Left forelimb (tissue), 1 donor: ENCODE measurements around the gene SDSL.

Experiments
- DNase-seq: peaks from one replicate; pipeline ENCODE4 v3.0.0-alpha.2; 2018; ENCODE audit warnings: low spot score

SDSL gene

DNA sequence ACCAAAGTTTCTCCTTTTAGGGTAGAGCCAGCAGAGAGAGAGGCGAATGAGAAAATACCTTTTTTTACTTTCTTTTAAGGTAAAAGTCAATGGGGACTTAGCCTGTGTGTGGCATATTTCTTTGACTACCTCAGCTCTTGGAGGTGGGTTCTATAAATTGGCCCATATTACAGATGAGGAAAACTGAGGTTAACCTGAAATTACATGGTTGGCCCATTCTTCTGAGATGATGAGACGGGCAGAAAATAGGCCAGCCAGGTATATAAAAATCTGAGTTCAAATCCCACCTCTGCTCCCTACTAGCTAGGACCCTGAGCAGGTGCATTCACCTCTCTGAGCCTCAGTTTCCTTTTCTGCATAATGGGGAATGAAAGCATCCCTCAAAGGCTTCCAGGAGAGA, 27.1 kb downstream of the SDSL start:
- no peak for DNase-seq

DNA sequence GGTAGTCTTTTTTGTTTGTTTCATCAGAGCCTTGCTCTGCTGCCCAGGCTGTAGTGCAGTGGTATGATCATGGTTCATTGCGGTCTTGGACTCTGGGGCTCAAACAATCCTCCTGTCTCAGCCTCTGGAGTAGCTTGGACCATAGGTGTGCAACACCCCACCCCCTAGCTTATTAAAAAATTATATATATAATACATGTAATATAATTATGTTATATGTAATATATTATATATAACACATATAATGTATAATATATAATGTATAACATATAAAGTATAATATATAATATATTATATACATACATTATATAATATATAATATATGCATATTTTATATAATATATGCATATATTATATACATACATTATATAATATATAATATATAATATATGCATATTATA, 27.7 kb downstream of the SDSL start:
- DNase-seq = no peak

DNA sequence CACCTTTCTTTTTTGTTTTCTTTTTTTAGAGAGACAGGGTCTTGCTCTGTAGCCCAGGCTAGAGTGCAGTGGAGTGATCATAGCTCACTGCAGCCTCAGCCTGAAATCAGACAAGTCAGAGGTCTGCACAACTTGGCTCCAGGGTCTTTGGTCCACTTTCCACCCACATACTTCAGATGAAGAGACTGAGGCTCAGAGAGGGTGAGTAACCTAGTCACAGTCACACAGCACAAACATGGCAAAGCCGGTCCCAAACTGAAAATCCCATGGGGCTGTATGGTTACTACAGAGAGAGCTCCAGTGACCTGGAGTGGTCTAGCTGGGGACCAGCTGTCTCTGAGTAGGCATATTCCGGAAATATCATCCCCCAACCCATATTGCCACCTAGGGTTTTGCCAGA, 30.3 kb downstream of the SDSL start:
- no peak for DNase-seq

DNA sequence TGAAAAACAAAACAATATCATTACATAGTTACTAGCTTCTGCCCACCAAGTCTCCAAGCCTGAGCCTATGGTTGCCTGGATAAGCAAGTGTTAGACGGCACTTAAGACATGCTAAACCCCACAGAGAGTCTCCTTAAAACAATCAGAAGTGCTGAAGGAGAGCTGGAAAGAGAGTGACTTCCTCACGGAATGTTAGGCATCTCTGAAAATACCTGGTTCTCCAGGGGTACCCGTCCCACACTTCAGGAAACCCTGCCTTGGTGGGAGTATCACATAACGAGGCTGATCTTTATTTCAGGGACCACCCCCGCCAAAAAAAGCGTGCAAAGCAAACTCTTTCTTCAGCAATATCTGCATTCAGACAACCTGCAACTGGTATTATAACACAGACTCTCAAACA, 31.1 kb downstream of the SDSL start:
- no peak for DNase-seq

DNA sequence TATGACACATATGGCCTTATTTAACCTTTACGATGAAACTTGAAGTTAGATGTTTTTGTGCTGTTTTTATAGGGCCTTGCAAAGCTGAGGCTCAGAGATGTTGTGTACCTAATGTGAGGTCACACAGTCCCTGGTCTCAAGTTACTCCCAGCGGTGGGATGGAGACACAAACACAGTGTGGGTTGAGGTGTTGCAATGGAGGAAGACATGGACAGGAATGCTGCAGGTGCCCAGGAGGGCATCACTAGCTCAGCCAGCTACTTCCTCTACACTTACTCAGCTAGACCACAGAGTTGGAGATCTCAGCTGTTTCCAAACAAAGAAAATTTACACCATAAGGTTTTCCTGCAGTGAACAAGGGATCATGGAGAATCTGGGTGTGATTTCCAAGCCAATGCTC, 34.0 kb downstream of the SDSL start:
- DNase-seq = no peak

DNA sequence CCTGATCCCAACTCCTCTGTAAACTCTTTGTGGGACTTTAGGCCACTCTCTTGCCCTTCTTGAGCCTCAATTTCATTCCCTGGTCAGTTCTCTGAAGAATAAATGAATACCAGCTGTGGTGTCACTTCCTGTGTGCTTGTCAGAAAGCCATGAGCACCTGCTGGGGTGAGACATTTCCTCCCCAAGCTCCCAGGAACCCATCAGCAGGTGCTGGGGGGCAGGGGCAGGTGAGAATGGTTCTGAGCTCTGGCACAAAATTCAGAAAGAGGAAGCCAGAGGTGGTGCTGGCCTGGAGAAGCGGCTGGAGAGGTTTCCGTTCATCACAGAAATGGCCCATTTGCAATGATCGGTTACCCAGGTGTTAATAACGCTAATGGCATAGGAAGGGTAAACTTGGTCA, 34.6 kb downstream of the SDSL start:
- DNase-seq = no peak

DNA sequence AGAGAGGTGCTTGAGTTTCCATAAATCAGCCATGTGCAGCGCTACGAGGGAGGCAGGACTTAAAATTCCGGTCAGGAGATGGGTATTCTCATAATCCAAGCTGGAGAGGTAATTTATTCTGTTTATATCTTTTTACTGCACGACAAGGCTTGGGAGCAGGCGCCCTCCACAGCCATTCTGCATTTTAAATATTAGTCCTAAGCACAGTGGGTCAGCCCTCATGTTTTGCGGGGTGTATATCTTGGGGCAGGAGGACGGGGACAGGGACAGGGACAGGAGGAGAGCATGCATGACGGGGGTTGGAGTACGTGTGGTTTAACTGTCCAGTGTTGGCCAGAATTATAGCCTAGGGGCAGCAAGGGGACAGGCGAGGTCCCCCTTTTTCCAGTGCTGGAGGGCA, 35.0 kb downstream of the SDSL start:
- DNase-seq = no peak

DNA sequence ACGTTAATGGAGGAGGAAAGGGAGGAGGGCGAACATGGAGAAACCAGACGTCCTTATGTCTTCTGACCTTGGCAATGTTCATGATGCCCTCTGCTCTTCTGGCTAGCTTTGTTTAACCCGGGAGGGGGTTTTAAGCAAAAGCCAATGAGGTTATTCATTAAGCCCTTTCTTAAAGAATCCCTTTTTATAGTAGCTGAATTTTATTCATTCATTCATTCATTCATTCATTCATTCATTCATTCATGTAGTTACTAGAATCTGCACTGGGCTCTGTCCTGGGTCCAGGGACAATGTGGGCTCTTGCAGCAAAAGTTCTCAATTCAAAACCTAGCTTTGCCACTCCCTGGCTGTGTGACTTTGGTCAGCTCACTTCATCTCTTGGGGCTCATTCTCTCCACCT, 35.5 kb downstream of the SDSL start:
- DNase-seq = no peak

DNA sequence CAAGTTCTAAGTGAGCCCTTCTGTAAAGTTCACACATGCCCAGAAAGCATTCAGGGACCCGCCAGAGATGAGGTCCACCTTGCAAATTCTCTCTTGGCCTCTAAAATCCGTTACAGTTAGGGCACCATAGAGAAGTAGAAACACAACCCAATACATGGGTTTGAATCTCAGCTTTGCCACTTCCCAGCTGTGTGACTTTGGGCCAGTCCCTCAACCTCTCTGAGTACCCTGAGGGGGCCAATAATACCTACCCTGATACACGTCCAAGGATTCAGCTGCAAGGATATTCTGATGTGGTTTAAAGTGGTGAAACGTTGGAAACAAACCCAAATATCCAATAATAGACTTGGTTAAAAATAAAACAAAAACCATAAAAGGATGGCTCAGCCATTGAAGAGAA, 37.8 kb downstream of the SDSL start:
- no peak for DNase-seq

DNA sequence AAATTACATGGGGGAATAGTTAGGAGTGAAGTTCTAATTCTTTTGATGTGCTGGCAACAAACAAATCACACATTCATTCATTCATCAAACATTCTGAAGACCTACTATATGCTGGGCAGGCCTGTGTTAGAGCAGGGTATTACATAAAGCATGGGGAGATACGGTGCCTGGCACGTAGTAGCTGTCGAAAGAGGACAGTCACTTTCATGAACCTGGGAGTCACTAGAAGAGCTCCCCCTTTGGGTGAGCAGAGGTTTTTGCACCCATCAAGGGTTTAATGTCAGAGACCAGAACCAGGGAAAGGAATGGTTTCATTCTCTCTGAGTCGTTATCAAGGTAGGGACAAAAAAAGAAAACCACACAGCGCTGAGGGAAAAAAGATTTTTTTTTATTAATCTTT, 39.5 kb downstream of the SDSL start:
- DNase-seq = no peak

DNA sequence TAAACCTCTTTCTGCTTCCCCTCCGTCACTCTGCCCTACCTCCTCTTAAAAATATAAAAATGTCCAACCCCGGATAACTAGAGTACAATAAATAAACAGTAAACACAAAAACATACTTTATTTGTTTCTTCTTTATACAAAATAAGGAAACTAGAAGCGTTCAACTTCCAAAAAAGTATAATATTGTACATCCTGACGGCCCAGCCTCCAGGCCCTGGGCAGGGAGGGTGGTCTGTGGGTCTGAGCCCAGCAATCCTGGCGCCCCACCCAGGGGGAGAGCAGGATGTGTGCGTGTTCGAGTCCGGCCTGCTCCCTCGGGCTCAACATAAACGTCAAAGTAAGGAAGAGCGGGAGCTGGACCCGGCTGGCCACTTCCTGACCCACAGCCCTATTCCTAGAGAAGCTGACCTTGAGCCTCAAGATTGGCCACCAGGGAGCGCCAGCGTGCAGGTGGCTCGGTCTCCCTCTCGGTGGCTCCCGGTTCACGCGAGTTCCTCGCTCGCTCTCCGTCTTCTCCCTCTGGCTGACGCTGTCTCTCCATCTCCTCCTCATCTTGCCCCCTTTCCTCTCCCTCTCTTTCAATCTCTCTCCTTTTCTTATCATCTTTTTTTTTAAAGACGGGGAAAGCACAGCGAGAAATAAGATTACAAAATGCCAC, 40.1 kb downstream of the SDSL start:
- DNase-seq = peak; percentile 81

DNA sequence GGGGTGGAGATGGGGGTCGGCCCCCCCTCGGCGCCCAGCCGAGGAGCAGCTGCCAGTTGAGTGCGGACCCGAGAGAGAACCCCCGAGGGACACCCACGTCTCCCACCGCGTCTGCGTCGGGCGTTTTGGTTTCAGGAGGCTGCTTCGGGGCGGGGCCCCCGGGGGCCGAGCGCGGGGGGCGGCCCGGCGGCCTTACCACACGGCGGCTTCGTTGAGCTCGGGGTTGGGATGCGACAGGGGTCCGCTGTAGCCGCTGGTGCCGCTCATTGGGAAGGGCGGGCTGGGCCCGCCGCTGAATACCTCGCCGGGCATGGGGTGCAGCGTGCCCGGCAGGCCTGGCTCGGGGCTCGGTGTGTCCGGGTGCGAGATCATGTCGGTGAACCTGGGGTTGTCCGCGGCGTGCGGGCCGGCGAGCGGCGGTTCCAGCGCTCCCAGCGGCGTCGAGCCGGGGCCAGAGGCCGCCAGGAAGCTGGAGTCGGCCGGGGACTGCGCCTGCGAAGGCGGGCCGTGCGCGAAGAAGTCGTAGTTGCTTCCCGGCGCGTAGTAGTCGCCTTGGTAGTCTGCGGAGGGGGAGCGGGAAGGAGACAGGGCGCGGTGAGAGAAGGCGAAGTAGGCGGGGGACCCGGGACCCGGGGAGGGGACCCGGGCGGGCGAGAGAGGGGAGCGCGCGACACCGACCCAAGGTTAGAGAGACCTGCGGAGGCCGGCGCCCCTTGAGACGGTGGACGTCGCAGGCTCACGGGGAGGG, 41.0 kb downstream of the SDSL start:
- DNase-seq = no peak

DNA sequence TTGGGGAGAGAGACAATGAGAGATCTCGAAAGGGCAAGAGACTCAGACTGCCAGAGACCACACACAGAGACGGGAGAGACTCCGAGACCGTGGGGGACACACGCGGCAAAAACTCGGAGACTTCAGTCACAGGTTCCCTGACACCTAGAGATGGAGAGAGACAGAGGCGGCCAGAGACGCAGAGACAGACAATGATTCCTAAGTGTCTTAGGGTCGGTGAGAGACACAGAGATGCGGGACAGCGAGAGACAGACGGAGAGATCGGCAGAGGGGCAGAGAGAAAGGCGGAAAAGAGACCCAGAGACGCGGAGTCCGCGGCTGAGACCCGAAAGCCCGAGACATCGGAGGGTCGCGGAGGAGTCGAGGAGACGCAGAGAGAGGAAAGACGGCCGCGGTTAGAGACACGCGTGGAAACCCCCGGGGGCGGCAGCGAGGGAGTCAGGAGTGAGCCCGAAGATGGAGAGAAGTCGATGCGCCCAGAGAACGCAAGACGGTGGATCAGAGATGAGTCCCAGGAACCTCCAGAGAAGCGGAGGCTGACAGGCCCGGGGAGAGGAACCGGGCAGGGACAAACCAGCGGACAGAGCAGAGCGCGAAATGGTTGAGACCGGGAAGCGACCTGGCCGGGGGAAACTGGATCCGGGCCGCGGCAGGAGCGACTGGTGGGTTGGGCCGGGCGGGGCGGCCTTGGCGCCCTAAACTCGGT, 41.7 kb downstream of the SDSL start:
- no peak for DNase-seq

DNA sequence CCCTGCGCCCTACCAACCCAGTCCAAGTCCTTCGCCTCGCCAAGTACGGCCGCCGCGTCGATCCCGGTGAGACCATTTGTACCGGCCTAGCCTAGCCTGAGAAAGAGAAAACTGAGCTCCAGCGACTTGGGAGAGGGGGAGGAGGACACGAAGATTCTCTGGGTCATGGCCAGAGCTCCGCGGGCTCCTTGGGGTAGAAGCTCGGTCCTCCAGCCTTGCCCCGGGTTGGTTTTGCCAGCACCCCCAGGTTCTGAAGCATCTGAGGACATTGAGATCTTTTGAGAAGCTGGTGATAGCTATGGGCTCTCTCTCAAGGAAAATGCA, 42.2 kb downstream of the SDSL start:
- no peak for DNase-seq

DNA sequence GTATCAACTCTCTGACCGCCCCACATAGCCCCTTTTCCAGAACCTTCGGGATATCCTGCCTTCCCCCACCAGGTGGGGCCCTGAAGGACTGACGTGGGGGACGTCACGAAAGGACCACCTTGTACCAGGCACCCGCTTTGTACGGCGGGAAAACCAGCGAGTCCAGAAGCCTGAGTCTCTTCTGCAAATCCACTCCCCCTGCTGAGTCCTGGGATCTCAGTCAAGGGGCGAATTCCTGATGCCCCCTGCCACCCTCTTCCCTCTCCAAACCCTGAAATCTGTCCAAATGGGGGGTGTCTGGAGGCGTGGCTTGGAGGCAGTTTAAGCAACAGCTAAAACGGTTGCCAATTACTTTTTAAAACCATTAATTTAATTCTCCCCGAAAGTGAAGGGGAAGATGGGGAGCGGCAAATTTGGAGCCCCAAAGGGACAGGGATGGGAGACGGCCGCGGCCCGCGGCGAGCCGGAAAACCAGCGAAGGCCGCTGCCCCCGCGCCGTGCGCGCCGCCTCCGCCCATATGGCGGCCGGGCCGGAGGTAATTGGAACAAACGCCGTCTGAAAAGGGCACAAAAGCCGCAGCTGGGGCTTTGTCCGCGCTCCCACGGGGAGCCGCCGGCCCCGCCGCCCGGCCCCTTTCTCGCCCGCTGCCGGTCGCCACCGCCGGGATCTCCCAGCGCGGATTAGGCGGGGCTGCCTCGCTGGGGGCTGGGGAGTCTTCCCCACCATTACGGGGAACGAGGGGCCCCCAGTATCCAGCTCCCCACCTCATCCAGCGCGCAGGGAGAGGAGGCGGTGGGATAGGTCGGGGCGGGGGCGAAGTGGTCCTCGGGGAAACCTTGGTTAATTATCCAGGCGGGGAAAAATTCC, 42.9 kb downstream of the SDSL start:
- DNase-seq = no peak

DNA sequence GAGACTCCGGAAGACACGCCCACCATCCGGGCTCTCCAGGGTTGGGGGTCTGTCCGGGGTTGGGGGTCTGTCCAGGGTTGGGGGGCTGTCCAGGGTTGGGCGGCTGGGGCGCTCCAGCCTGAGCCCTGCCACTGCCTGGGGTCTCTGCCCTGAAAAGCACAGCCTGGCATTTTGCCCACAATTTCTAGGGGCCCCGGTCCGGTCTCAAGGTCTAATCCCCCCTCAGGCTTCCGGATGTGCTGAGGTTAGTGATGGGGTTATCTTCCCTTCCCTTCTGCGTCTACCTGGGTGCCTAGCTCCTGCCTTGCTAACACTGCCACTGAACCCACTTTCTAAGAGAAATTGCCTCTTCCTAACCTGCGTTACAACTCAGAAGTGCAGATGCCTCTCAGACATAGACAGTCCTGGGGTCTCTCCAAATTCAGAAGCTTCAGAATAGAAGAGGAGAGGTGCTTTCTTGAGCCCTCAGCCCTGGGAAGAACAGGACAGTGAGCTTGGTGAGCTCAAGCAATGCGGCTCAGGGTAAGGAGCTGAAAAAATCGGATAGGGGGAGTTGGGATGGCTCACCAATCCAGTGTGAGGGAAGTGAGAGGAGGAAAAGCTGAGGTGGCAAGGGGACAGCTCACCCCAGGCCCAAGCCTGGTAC, 43.8 kb downstream of the SDSL start:
- no peak for DNase-seq

DNA sequence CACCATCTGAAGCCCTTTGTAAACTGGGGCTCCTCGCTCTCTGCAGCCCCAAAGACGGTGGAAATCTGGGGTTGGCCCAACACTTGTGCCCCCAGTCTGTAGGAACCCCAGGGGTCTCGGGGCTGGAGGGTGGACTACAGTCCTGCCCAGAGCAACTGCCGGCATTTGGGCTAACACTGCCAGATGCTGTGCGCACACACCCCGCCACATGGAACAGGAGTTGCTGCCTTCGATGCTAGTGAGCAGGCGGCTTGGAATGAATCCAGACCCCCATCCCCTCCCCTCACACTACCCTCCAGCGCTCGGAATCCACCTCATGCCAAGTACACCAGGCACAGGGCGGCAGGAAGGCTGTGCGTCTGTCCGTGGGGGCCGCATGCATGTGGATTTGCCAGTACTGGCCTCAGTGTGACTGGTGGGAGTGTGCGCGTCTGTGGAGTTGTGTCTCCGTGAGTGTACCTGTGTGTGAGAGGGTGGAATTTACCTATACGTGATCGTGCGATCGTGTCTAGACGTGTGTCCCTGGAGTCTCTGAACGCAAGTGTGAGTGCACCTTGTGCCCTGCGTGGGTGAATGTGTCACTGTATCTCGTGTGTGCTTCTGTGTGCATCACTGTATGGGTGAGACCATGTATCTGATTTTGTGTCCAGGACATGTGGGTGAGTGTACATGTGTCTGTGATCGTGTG, 44.4 kb downstream of the SDSL start:
- DNase-seq = no peak

DNA sequence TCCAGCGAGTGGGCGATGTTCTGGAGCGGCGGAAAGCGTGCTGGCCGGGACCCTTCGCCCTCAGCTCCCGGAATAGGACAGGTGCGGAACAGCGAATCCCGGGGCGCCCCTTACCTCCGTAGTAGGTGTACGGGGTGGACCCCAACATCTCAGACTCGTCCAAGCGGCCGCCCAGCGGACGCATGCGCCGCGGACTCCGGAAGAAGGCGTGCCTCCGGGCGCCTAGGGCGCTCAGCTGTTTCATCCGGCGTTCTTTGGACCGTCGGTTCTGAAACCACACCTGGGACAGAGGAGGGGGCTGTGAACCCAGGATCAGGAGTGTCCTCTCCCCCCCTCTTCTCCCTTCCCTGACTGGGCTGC, 44.9 kb downstream of the SDSL start:
- no peak for DNase-seq

DNA sequence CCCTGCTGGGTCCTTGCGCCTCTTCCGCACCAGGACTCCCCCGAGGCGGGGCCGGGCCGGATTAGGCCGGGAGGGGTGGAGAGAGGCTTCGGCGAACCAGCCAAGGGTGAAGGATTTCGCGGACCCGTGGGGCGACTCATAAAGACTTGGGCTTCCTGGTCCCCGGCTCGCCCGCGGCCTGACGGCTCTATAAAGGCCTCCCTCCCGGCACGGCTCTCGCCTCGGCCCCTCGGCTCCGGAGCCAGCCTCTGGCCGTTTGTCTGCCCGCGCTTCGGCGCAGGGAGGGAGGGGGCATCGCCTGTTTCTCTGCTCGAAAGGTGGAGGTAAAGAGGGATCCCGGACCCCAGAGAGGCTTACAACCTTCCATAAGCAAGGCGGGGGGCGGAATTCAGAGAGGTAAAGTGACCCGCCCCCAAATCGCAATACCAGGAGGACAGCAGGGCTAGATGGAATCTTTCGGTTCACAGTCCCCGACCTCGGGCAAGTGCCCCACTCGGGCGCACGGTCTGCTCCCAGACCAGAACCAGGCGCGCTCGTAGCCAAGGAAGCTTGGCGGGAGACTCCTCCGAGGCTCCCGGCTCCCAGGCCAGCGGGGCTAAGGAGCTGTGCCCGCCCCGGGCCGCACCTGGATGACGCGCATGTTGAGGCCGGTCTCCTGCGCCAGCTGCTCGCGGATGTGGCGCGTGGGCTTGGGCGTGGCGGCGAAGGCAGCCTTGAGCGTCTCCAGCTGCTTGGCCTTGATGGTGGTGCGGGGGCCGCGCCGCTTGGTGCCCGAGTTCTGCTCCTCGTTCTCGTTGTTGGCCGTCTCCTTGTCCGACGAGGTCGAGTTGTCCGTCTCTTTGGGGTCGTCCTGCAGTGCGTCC, 45.6 kb downstream of the SDSL start:
- no peak for DNase-seq

DNA sequence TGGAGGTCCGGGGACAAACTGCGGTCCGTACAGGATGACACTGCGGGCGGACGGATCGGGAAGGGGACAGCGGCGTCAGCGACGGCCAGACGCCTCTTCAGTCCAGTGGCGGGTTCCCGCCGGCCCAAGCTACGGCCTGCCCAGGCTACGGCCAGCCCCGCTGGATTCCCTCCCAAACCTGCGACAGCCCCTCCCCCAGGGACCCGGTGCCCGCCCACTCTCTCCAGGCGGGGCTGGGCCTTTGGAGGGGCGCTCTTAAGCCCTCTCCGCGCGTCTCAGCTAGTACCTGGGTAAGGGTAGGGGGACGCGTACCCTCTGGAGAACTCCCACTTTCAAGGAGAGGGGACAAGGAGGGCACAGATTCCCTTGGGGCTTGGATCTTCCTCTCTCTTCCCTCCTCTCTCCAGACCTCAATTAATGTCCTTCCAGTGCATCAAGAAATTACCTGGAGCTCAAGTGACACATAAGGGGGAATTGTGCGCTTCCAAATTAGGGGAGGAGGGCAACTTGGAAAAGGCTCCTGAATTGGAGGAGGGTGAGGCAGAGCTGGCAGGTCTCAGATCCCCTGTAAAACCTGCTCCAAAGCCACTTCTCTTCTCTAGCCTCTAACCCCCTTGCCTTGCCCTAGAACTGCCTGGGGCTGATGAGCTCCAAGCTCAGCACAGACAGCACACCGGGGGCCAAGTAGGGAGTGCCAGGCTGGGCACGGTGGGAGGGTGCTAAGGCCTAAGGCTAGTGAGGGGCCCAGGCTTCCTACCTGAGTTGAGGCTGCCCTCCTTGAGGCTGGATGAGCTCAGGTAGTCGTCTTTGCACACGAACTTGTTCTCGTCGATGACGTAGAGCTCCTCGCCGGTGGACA, 46.4 kb downstream of the SDSL start:
- no peak for DNase-seq
